ENCODE results near the gene ICA1L. TPM values are rescaled to one million over a fixed set of nuclear protein-coding genes. Genes with fewer than 3 reads are reported as not detected.
"Not testable (repeated sequence)": the region's sequence is repeated elsewhere in the genome, so short reads cannot be mapped to it uniquely, and the experiment has no call there.

ICA1L gene
- total and polyA plus RNA-seq, 2 of the 13 experiments (the other 11 are each of a cell fraction or from before 2014, with no cell fraction given): 1.5 to 2.4 TPM

GRCh38 chr2:202805911-202806310, 65.7 kb downstream of the ICA1L start:
- intact Hi-C loops (cut with micrococcal nuclease; ENCODE audit: unreplicated experiment); DNase-seq (ENCODE audit: low spot score); H3K4me2 ChIP-seq (ENCODE audit: low read depth, low read length); ATAC-seq; H2AFZ ChIP-seq (ENCODE audit: low read length); BruUV-seq (replicated peaks); H3K27ac ChIP-seq (ENCODE audit: extremely low read length, insufficient read depth, low read length); H3K27me3 ChIP-seq (ENCODE audit: control insufficient read depth in 1 of 2, insufficient read depth in 2 of 2, low read length in 2 of 2); H3K9ac ChIP-seq (ENCODE audit: insufficient read depth, low read depth, low read length); H3K36me3 ChIP-seq (replicated peaks in 1 of 2; ENCODE audit: control insufficient read depth in 1 of 2, insufficient read depth in 2 of 2, low read length in 2 of 2); H4K20me1 ChIP-seq (ENCODE audit: insufficient read depth, low read length); H3K79me2 ChIP-seq (ENCODE audit: insufficient read depth, low read length); H3K4me3 ChIP-seq (replicated peaks in 1 of 3; ENCODE audit: insufficient read depth in 1 of 3, low read depth in 2 of 3, low read length in 3 of 3); H3K9me3 ChIP-seq (ENCODE audit: low read length); in situ Hi-C loops (cut with HindIII; ENCODE audit: extremely low pct_ligation_motif_present, low pct_unique_long_range_greater_than_20kb); FAIRE-seq; POLR2A ChIA-PET; H3K4me1 ChIP-seq (ENCODE audit: insufficient read depth, low read length); CTCF ChIA-PET (ENCODE audit: low intra/inter-chr PET ratio, low total read pairs): not testable (repeated sequence)
- 96% methylated on average over 9 of the region's 9 CpGs for WGBS (ENCODE audit: low lambda C conversion rate)

GRCh38 chr2:202797944-202798343, 73.6 kb downstream of the ICA1L start:
- no peak for ATAC-seq

DNA sequence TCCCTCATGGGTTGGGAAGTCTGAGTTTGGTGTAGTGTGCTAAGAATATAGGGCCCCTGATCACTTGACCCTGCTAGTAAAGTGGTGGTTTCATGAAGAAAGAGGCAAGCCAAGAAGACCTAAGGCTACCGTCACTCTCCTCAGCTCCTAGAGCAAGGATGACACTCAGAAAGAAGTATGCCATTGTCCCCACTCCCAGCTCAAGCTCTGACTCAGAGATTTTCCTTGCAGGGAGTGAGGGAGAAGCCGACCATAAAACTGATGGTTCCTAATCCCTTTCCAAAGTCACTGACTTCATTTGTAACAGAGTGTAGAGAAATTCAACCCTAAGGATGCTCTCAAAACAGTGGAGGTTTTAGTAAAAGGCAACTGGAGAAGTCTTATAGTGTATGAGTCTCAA, 80.9 kb downstream of the ICA1L start:
- DNase-seq (ENCODE audit: low spot score) (no peak), FAIRE-seq (no peak), ATAC-seq (no peak)
- CTCF ChIA-PET (ENCODE audit: low intra/inter-chr PET ratio, low total read pairs): no interaction called here
- Histone ChIP-seq H2AFZ (ENCODE audit: low read length) (no peak overlapping the region), H3K27ac (ENCODE audit: extremely low read length, insufficient read depth, low read length) (no peak overlapping the region), H3K79me2 (ENCODE audit: insufficient read depth, low read length) (no peaks in the 10 kb centered on the region), H3K4me3 (replicated peaks in 1 of 3; ENCODE audit: insufficient read depth in 1 of 3, low read depth in 2 of 3, low read length in 3 of 3) (no peak overlapping the region), H4K20me1 (ENCODE audit: insufficient read depth, low read length) (no peaks in the 10 kb centered on the region), H3K4me2 (ENCODE audit: low read depth, low read length) (no peak overlapping the region), H3K27me3 (ENCODE audit: control insufficient read depth in 1 of 2, insufficient read depth in 2 of 2, low read length in 2 of 2) (no peaks in the 10 kb centered on the region), H3K9me3 (ENCODE audit: low read length) (no peaks in the 10 kb centered on the region), H3K4me1 (ENCODE audit: insufficient read depth, low read length) (peaks cover 10% of the 10 kb centered on the region), H3K36me3 (replicated peaks in 1 of 2; ENCODE audit: control insufficient read depth in 1 of 2, insufficient read depth in 2 of 2, low read length in 2 of 2) (peaks cover 4% of the 10 kb centered on the region in 2 experiments; a peak in 2 of 5 replicates), H3K9ac (ENCODE audit: insufficient read depth, low read depth, low read length) (no peak overlapping the region)
- 95% methylated on average over 2 of the region's 2 CpGs for WGBS (ENCODE audit: low lambda C conversion rate)
- intact Hi-C loops (cut with micrococcal nuclease; ENCODE audit: unreplicated experiment): no loop called here
- in situ Hi-C loops (cut with HindIII; ENCODE audit: extremely low pct_ligation_motif_present, low pct_unique_long_range_greater_than_20kb): no loop called here
- POLR2A ChIA-PET: no interaction called here
- no TSS peak for BruUV-seq (replicated peaks)
- TF ChIP-seq STAG1 (CRISPR knock-in tag; IDR thresholded peaks at IDR 0.05) (no peak), PCBP1 (IDR thresholded peaks at IDR 0.05; ENCODE audit: borderline replicate concordance, low read depth, low read length) (no peak), JDP2 (CRISPR knock-in tag; IDR thresholded peaks at IDR 0.05; ENCODE audit: borderline replicate concordance) (no peak), KLF11 (CRISPR knock-in tag; IDR thresholded peaks at IDR 0.05) (no peak), KDM3A (CRISPR knock-in tag; IDR thresholded peaks at IDR 0.05; ENCODE audit: low read depth) (no peak), ZBTB43 (CRISPR knock-in tag; conservative IDR thresholded peaks at IDR 0.05) (no peak), CCDC6 (CRISPR knock-in tag; IDR thresholded peaks at IDR 0.05) (no peak), ZBTB34 (CRISPR knock-in tag; IDR thresholded peaks at IDR 0.05) (no peak), ZNF451 (CRISPR knock-in tag; IDR thresholded peaks at IDR 0.05) (no peak)

More at GRCh38 chr2:202797944-202798343, 73.6 kb downstream of the ICA1L start:
- Histone ChIP-seq H3K9ac (ENCODE audit: insufficient read depth, low read depth, low read length) (no peak overlapping the region), H3K27me3 (ENCODE audit: control insufficient read depth in 1 of 2, insufficient read depth in 2 of 2, low read length in 2 of 2) (no peaks in the 10 kb centered on the region), H3K4me2 (ENCODE audit: low read depth, low read length) (no peak overlapping the region), H4K20me1 (ENCODE audit: insufficient read depth, low read length) (no peaks in the 10 kb centered on the region), H3K27ac (ENCODE audit: extremely low read length, insufficient read depth, low read length) (no peak overlapping the region), H3K9me3 (ENCODE audit: low read length) (no peaks in the 10 kb centered on the region), H3K4me3 (replicated peaks in 1 of 3; ENCODE audit: insufficient read depth in 1 of 3, low read depth in 2 of 3, low read length in 3 of 3) (no peak overlapping the region), H3K36me3 (replicated peaks in 1 of 2; ENCODE audit: control insufficient read depth in 1 of 2, insufficient read depth in 2 of 2, low read length in 2 of 2) (no peaks in the 10 kb centered on the region), H3K79me2 (ENCODE audit: insufficient read depth, low read length) (no peaks in the 10 kb centered on the region), H2AFZ (ENCODE audit: low read length) (no peak overlapping the region), H3K4me1 (ENCODE audit: insufficient read depth, low read length) (no peaks in the 10 kb centered on the region)
- no TSS peak for BruUV-seq (replicated peaks)
- DNase-seq (ENCODE audit: low spot score) (no peak), FAIRE-seq (no peak)
- intact Hi-C loops (cut with micrococcal nuclease; ENCODE audit: unreplicated experiment): no loop called here
- in situ Hi-C loops (cut with HindIII; ENCODE audit: extremely low pct_ligation_motif_present, low pct_unique_long_range_greater_than_20kb): no loop called here
- TF ChIP-seq ZNF33A (CRISPR knock-in tag; IDR thresholded peaks at IDR 0.05; ENCODE audit: borderline replicate concordance) (no peak), NFE2 (CRISPR knock-in tag; IDR thresholded peaks at IDR 0.05) (no peak), ZNF451 (CRISPR knock-in tag; IDR thresholded peaks at IDR 0.05) (no peak)
- CTCF ChIA-PET (ENCODE audit: low intra/inter-chr PET ratio, low total read pairs): no interaction called here
- POLR2A ChIA-PET: no interaction called here

Measured in HepG2 (cell line).